GM23338 (cell line): ENCODE results near the gene LRCH2. TPM values are rescaled to one million over a fixed set of nuclear protein-coding genes. Genes with fewer than 3 reads are reported as not detected.
A peak's percentile ranks its signal among the peaks of the same experiment; 100 is the strongest.

ENCODE experiments used
- ATAC-seq: fragments of 200-7000 bp; cut with Tn5 transposase; 3 replicates; pipeline ENCODE4 v1.9.1; 2020
- DNase-seq: peaks from one replicate; pipeline ENCODE4 v3.0.0-alpha.2; 2015; ENCODE audit warnings: low spot score
- H2AFZ ChIP-seq: fragments of 200-600 bp; sonication (generic); 2 replicates; pipeline ENCODE4 v1.8.0; 2016; ENCODE audit warnings: antibody characterized with exemption, mild to moderate bottlenecking, moderate library complexity
- H3F3A ChIP-seq: fragments of 200-600 bp; sonication (generic); replicated peaks from 2 replicates; pipeline ENCODE4 v1.8.0; 2017; ENCODE audit warnings: antibody characterized with exemption, mixed run types, low read depth
- H3K27ac ChIP-seq: fragments of 200-600 bp; sonication (generic); 2 replicates; pipeline ENCODE4 v1.6.1; 2016; ENCODE audit warnings: low read depth
- H3K27me3 ChIP-seq: fragments of 200-600 bp; sonication (generic); 2 replicates; pipeline ENCODE4 v1.8.0; 2016; ENCODE audit warnings: mild to moderate bottlenecking, mixed run types, moderate library complexity; ENCODE audit not compliant: insufficient read depth
- H3K36me3 ChIP-seq: fragments of 200-600 bp; sonication (generic); 2 replicates; pipeline ENCODE4 v1.8.0; 2016; ENCODE audit warnings: mild to moderate bottlenecking; ENCODE audit not compliant: insufficient read depth
- H3K4me1 ChIP-seq: fragments of 200-600 bp; sonication (generic); 2 replicates; pipeline ENCODE4 v1.8.0; 2016; ENCODE audit warnings: mild to moderate bottlenecking, moderate library complexity; ENCODE audit not compliant: insufficient read depth
- H3K4me2 ChIP-seq: fragments of 200-600 bp; sonication (generic); 2 replicates; pipeline ENCODE4 v1.7.1; 2017; ENCODE audit warnings: mixed run types
- H3K4me3 ChIP-seq: fragments of 200-600 bp; sonication (generic); 2 replicates; pipeline ENCODE4 v1.6.1; 2016; ENCODE audit warnings: mixed run types
- H3K79me2 ChIP-seq: fragments of 200-600 bp; sonication (generic); replicated peaks from 2 replicates; pipeline ENCODE4 v1.8.0; 2017; ENCODE audit warnings: mild to moderate bottlenecking; ENCODE audit not compliant: insufficient read depth
- H3K9me2 ChIP-seq: fragments of 200-600 bp; sonication (generic); 2 replicates; pipeline ENCODE4 v1.8.0; 2017; ENCODE audit not compliant: insufficient read depth
- H4K20me1 ChIP-seq: fragments of 200-600 bp; sonication (generic); replicated peaks from 2 replicates; pipeline ENCODE4 v1.8.0; 2017; ENCODE audit warnings: mild to moderate bottlenecking; ENCODE audit not compliant: insufficient read depth
- H3K27ac Mint-ChIP-seq: 2 replicates; pipeline ENCODE4 v1.8.0; 2020; ENCODE audit warnings: inconsistent platforms, mild to moderate bottlenecking, moderate library complexity, mixed read lengths
- H3K27me3 Mint-ChIP-seq: 3 replicates; pipeline ENCODE4 v1.8.0; 2022; ENCODE audit warnings: low read depth, mild to moderate bottlenecking, moderate library complexity, mixed read lengths, inconsistent platforms; ENCODE audit not compliant: insufficient read depth, poor library complexity
- H3K36me3 Mint-ChIP-seq: 3 replicates; pipeline ENCODE4 v1.8.0; 2021; ENCODE audit warnings: low read depth, mild to moderate bottlenecking, inconsistent platforms, moderate library complexity, mixed read lengths
- H3K4me1 Mint-ChIP-seq: 3 replicates; pipeline ENCODE4 v1.8.0; 2020; ENCODE audit warnings: mild to moderate bottlenecking, inconsistent platforms, mixed read lengths
- H3K4me3 Mint-ChIP-seq: 3 replicates; pipeline ENCODE4 v1.8.0; 2021; ENCODE audit warnings: moderate library complexity, mild to moderate bottlenecking, inconsistent platforms, mixed read lengths
- H3K9me3 Mint-ChIP-seq: 3 replicates; pipeline ENCODE4 v1.8.0; 2020; ENCODE audit warnings: moderate library complexity, mild to moderate bottlenecking, inconsistent platforms, mixed read lengths
- ETS1 ChIP-seq: IDR thresholded peaks from 2 replicates; pipeline ENCODE4 v1.6.1; 2016; ENCODE audit warnings: antibody characterized with exemption
- EZH2 ChIP-seq: fragments of 200-600 bp; sonication (generic); IDR thresholded peaks from one replicate; pipeline ENCODE4 v1.8.0; 2017; ENCODE audit warnings: antibody characterized with exemption, mild to moderate bottlenecking, low read depth; ENCODE audit not compliant: unreplicated experiment
- EZH2phosphoT487 ChIP-seq: fragments of 200-600 bp; sonication (generic); IDR thresholded peaks from one replicate; pipeline ENCODE4 v1.8.1; 2018; ENCODE audit warnings: antibody characterized with exemption; ENCODE audit not compliant: unreplicated experiment
- JUNB ChIP-seq: IDR thresholded peaks from one replicate; pipeline ENCODE4 v1.6.1; 2016; ENCODE audit warnings: antibody characterized with exemption; ENCODE audit not compliant: unreplicated experiment
- NANOG ChIP-seq: IDR thresholded peaks from 2 replicates; pipeline ENCODE4 v1.6.1; 2016; ENCODE audit warnings: antibody characterized with exemption, borderline replicate concordance
- POLR2AphosphoS5 ChIP-seq: IDR thresholded peaks from 2 replicates; pipeline ENCODE4 v1.6.1; 2016; ENCODE audit warnings: antibody characterized with exemption, low read depth
- STAT1 ChIP-seq: IDR thresholded peaks from one replicate; pipeline ENCODE4 v1.6.1; 2016; ENCODE audit warnings: antibody characterized with exemption; ENCODE audit not compliant: unreplicated experiment
- ZNF114 ChIP-seq: fragments of 250-450 bp; sonication (Bioruptor Pico); IDR thresholded peaks from 2 replicates; pipeline ENCODE4 v1.5.0; 2020; ENCODE audit warnings: mild to moderate bottlenecking, moderate library complexity
- ZNF331 ChIP-seq: fragments of 250-450 bp; sonication (Bioruptor Pico); IDR thresholded peaks from 2 replicates; pipeline ENCODE4 v1.5.0; 2020; ENCODE audit warnings: low read depth, mild to moderate bottlenecking, moderate library complexity
- polyA plus RNA-seq: library from polyadenylated mRNA; unstranded; fragments of >200 nt; fragmentation: Nextera tagmentation; extraction: Ambion mirVana; gene quantifications from 2 replicates; pipeline ENCODE4 v1.2.1, GENCODE V29; 2016
- total RNA-seq: library from RNA; depleted of rRNA; stranded (reverse); fragments of >200 nt; shearing (Covaris generic); gene quantifications from 2 replicates; pipeline ENCODE4 v1.2.3, GENCODE V29; 2014
- TF ChIP-seq, protein P1 (sequence below): IDR thresholded peaks from one replicate; pipeline ENCODE4 v1.6.1; 2018; ENCODE audit warnings: antibody characterized with exemption; ENCODE audit not compliant: unreplicated experiment
- TF ChIP-seq, protein P2 (sequence below): fragments of 250-450 bp; sonication (Bioruptor Pico); IDR thresholded peaks from 2 replicates; pipeline ENCODE4 v1.5.0; 2020; ENCODE audit warnings: mild to moderate bottlenecking, moderate library complexity

Gene LRCH2
- total and polyA plus RNA-seq, 2 experiments from 2014 or later, result 2.5 to 8.6 TPM

DNA sequence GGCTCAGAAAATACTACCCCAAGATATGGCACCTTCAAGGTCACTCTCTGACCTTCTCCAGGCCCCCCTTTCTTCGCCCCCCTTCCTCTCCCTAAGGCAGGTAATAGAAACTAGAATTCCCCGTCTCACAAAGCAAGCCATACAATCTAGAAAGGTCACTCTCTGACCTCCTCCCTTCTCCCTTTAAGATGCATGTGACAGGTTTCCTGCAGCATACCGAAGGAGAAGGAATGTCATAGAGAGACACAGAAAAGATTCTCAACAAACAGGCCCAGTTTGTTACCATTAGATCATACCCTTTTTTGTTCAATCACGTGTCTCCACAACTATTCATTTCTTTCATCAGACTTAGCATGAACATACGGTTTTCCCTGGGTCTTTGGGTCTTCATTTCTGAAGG is 95.9 kb downstream of the LRCH2 start:
- Histone ChIP-seq H3K4me2 (no peak overlapping the region), H3K27ac (no peak overlapping the region), H3K79me2 (no peaks in the 10 kb centered on the region), H3K9me2 (no peaks in the 10 kb centered on the region), H3K4me3 (no peak overlapping the region), H2AFZ (no peak overlapping the region), H3F3A (no peaks in the 10 kb centered on the region), H3K36me3 (no peaks in the 10 kb centered on the region), H3K4me1 (peaks cover 7% of the 10 kb centered on the region), H4K20me1 (no peaks in the 10 kb centered on the region), H3K27me3 (no peaks in the 10 kb centered on the region)
- peak; percentile 30 for DNase-seq
- Mint-ChIP-seq H3K4me3 (no peak overlapping the region), H3K9me3 (peaks cover 9% of the 10 kb centered on the region; the same call in 2 of the 3 replicates), H3K27ac (peak overlapping the region; percentile 72), H3K36me3 (peaks cover 17% of the 10 kb centered on the region; the same call in 2 of the 3 replicates), H3K27me3 (peaks cover 3% of the 10 kb centered on the region), H3K4me1 (peaks cover 7% of the 10 kb centered on the region)
- peak; percentile 65 for ATAC-seq
- TF ChIP-seq, protein P1, sequence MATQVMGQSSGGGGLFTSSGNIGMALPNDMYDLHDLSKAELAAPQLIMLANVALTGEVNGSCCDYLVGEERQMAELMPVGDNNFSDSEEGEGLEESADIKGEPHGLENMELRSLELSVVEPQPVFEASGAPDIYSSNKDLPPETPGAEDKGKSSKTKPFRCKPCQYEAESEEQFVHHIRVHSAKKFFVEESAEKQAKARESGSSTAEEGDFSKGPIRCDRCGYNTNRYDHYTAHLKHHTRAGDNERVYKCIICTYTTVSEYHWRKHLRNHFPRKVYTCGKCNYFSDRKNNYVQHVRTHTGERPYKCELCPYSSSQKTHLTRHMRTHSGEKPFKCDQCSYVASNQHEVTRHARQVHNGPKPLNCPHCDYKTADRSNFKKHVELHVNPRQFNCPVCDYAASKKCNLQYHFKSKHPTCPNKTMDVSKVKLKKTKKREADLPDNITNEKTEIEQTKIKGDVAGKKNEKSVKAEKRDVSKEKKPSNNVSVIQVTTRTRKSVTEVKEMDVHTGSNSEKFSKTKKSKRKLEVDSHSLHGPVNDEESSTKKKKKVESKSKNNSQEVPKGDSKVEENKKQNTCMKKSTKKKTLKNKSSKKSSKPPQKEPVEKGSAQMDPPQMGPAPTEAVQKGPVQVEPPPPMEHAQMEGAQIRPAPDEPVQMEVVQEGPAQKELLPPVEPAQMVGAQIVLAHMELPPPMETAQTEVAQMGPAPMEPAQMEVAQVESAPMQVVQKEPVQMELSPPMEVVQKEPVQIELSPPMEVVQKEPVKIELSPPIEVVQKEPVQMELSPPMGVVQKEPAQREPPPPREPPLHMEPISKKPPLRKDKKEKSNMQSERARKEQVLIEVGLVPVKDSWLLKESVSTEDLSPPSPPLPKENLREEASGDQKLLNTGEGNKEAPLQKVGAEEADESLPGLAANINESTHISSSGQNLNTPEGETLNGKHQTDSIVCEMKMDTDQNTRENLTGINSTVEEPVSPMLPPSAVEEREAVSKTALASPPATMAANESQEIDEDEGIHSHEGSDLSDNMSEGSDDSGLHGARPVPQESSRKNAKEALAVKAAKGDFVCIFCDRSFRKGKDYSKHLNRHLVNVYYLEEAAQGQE, result no peak
- TF ChIP-seq POLR2AphosphoS5, result no peak
- no peak for TF ChIP-seq NANOG
- no peak for TF ChIP-seq EZH2
- TF ChIP-seq, protein P2, sequence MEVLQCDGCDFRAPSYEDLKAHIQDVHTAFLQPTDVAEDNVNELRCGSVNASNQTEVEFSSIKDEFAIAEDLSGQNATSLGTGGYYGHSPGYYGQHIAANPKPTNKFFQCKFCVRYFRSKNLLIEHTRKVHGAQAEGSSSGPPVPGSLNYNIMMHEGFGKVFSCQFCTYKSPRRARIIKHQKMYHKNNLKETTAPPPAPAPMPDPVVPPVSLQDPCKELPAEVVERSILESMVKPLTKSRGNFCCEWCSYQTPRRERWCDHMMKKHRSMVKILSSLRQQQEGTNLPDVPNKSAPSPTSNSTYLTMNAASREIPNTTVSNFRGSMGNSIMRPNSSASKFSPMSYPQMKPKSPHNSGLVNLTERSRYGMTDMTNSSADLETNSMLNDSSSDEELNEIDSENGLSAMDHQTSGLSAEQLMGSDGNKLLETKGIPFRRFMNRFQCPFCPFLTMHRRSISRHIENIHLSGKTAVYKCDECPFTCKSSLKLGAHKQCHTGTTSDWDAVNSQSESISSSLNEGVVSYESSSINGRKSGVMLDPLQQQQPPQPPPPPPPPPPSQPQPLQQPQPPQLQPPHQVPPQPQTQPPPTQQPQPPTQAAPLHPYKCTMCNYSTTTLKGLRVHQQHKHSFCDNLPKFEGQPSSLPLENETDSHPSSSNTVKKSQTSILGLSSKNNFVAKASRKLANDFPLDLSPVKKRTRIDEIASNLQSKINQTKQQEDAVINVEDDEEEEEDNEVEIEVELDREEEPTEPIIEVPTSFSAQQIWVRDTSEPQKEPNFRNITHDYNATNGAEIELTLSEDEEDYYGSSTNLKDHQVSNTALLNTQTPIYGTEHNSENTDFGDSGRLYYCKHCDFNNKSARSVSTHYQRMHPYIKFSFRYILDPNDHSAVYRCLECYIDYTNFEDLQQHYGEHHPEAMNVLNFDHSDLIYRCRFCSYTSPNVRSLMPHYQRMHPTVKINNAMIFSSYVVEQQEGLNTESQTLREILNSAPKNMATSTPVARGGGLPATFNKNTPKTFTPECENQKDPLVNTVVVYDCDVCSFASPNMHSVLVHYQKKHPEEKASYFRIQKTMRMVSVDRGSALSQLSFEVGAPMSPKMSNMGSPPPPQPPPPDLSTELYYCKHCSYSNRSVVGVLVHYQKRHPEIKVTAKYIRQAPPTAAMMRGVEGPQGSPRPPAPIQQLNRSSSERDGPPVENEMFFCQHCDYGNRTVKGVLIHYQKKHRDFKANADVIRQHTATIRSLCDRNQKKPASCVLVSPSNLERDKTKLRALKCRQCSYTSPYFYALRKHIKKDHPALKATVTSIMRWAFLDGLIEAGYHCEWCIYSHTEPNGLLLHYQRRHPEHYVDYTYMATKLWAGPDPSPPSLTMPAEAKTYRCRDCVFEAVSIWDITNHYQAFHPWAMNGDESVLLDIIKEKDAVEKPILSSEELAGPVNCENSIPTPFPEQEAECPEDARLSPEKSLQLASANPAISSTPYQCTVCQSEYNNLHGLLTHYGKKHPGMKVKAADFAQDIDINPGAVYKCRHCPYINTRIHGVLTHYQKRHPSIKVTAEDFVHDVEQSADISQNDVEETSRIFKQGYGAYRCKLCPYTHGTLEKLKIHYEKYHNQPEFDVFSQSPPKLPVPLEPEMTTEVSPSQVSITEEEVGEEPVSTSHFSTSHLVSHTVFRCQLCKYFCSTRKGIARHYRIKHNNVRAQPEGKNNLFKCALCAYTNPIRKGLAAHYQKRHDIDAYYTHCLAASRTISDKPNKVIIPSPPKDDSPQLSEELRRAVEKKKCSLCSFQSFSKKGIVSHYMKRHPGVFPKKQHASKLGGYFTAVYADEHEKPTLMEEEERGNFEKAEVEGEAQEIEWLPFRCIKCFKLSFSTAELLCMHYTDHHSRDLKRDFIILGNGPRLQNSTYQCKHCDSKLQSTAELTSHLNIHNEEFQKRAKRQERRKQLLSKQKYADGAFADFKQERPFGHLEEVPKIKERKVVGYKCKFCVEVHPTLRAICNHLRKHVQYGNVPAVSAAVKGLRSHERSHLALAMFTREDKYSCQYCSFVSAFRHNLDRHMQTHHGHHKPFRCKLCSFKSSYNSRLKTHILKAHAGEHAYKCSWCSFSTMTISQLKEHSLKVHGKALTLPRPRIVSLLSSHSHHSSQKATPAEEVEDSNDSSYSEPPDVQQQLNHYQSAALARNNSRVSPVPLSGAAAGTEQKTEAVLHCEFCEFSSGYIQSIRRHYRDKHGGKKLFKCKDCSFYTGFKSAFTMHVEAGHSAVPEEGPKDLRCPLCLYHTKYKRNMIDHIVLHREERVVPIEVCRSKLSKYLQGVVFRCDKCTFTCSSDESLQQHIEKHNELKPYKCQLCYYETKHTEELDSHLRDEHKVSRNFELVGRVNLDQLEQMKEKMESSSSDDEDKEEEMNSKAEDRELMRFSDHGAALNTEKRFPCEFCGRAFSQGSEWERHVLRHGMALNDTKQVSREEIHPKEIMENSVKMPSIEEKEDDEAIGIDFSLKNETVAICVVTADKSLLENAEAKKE (CRISPR knock-in tag), result no peak
- no peak for TF ChIP-seq JUNB
- no peak for TF ChIP-seq EZH2phosphoT487
- no peak for TF ChIP-seq ZNF114
- no peak for TF ChIP-seq ZNF331 (CRISPR knock-in tag)
- TF ChIP-seq ETS1, result no peak
- no peak for TF ChIP-seq STAT1
